Sigmoid colon (tissue), 7 donors: ENCODE results near the gene MAPK8IP2. TPM values are rescaled to one million over a fixed set of nuclear protein-coding genes. Genes with fewer than 3 reads are reported as not detected.

Experiments
- DNase-seq: peaks from one replicate; pipeline ENCODE4 v3.0.0-alpha.2; 2019
- H3K27ac ChIP-seq, 4 donors: fragments of 200-600 bp; sonication (generic); one replicate each; pipeline ENCODE4 v1.5.1; 2016 to 2019; ENCODE audit warnings: mild to moderate bottlenecking in 1 of 4
- H3K27me3 ChIP-seq, 3 donors: fragments of 200-600 bp; sonication (generic); one replicate each; pipeline ENCODE4 v1.5.1; 2019; ENCODE audit warnings: mild to moderate bottlenecking in 1 of 3
- H3K36me3 ChIP-seq, 4 donors: fragments of 200-600 bp; sonication (generic); one replicate each; pipeline ENCODE4 v1.5.1; 2016 to 2019
- H3K4me1 ChIP-seq, 4 donors: fragments of 200-600 bp; sonication (generic); one replicate each; pipeline ENCODE4 v1.5.1; 2017 to 2019
- H3K4me3 ChIP-seq, 4 donors: fragments of 200-600 bp; sonication (generic); one replicate each; pipeline ENCODE4 v1.5.1; 2017 to 2019; ENCODE audit warnings: mild to moderate bottlenecking in 2 of 4, moderate library complexity in 1 of 4
- H3K9me3 ChIP-seq, 4 donors: fragments of 200-600 bp in 3 of 4; sonication (generic) in 3 of 4; one replicate each; pipeline versions ENCODE4 v1.5.1 to v1.6.1; 2013 to 2019
- EP300 ChIP-seq, 4 donors: sonication (generic); formaldehyde crosslinking; IDR thresholded peaks; one replicate each; pipeline ENCODE4 v1.6.1; 2017; ENCODE audit warnings: antibody characterized with exemption in 4 of 4
- POLR2A ChIP-seq, 2 donors: fragments of 450-650 bp; IDR thresholded peaks; one replicate each; pipeline ENCODE4 v1.6.1; 2016; ENCODE audit warnings: antibody characterized with exemption in 2 of 2, mild to moderate bottlenecking in 2 of 2, moderate library complexity in 2 of 2
- POLR2AphosphoS5 ChIP-seq, 4 donors: sonication (generic); formaldehyde crosslinking; IDR thresholded peaks; one replicate each; pipeline ENCODE4 v1.6.1; 2017; ENCODE audit warnings: antibody characterized with exemption in 4 of 4
- WGBS, 2 donors: extraction: QIAGEN DNeasy Blood & Tissue Kit; methylation state at CpG; one replicate each; pipeline ENCODE4 v1.1.7; 2013; 5-methylcytosine and 5-hydroxymethylcytosine counted together
- intact Hi-C: fragments of 100-400 bp; cut with DNase I; formaldehyde crosslinking; loops from one replicate; pipeline ENCODE4 v1.15.1; 2023
- polyA plus RNA-seq, 3 donors: library from polyadenylated mRNA; stranded (reverse); fragments of 200-250 nt; gene quantifications; one replicate each; pipeline ENCODE4 v1.2.3, GENCODE V29; 2013
- total RNA-seq, 4 donors: library from RNA; depleted of rRNA; stranded (reverse); fragments of >200 nt; gene quantifications; one replicate each; pipeline ENCODE4 v1.1.0, GENCODE V29; 2016
- TF ChIP-seq, protein P1 (sequence below), 4 experiments: fragments of 450-650 bp in 3 of 4; fragments of 200-600 bp in 1 of 4; IDR thresholded peaks; one replicate each; pipeline ENCODE4 v1.5.1; 2016 to 2019; ENCODE audit warnings: antibody characterized with exemption in 4 of 4, mild to moderate bottlenecking in 3 of 4, moderate library complexity in 2 of 4
- donor health status: healthy with polysubstance abuse.
- donor health status: Bipolar disorder and iron deficiency.
- donor health status: healthy.

The MAPK8IP2 gene
- total and polyA plus RNA-seq, 7 donors, result under 0.01 to 2.9 (median 1.8) TPM

DNA sequence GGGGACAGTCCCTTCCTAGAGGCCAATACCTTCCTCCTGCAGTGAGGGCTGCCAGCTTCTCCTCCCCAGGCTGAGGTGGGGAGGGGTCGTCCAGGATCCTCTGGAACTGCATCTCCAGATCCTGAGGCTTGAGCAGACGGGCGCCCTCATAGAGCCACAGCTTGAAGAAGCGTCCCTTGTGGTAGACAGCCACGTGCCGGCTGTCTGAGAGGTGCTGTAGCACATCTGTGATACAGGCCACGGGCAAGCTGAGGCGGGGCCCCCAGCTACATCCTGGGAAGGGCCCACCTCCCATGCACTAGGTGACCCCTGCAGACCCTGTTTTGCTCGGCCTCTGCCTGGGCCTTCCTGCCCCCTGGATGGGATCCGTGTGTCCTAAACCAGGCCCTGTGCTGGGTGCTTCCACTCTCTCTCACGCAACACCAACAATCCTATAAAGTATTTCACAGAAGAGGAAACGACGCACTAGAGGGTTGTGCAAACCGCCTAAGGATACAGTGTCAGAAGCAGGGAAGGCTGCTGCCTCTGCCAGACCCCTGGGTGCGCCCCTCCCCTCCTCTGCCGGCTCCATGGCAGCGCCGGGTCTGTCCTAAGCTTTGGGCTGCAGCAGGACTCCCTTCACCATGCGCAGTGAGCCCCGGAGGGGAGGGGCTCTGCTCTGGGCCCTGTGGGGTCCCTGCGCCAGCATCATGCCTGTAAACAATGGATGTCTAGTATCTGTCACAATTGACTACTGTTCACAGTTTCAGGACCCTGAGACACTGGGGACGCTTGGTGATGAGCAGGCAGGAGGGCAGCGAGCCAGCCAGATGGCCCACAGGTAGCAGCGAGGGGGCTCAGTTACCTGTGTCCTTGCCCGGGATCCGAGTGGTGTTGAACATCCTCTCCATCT is 26.9 kb upstream of the MAPK8IP2 start:
- no peak for DNase-seq
- intact Hi-C loops, result no loop called here
- H3K36me3 ChIP-seq, result peaks cover 0 to 29% (median 0%) of the 10 kb centered on the region in 4 donors

GRCh38 chr22:50574383-50574755 is 26.2 kb upstream of the MAPK8IP2 start:
- intact Hi-C loops, result no loop called here
- H3K36me3 ChIP-seq, result peaks cover 0 to 24% (median 0%) of the 10 kb centered on the region in 4 donors
- no peak for TF ChIP-seq EP300 (IDR thresholded peaks at IDR 0.05)
- TF ChIP-seq POLR2A (IDR thresholded peaks at IDR 0.05), result no peak
- TF ChIP-seq, protein P1, sequence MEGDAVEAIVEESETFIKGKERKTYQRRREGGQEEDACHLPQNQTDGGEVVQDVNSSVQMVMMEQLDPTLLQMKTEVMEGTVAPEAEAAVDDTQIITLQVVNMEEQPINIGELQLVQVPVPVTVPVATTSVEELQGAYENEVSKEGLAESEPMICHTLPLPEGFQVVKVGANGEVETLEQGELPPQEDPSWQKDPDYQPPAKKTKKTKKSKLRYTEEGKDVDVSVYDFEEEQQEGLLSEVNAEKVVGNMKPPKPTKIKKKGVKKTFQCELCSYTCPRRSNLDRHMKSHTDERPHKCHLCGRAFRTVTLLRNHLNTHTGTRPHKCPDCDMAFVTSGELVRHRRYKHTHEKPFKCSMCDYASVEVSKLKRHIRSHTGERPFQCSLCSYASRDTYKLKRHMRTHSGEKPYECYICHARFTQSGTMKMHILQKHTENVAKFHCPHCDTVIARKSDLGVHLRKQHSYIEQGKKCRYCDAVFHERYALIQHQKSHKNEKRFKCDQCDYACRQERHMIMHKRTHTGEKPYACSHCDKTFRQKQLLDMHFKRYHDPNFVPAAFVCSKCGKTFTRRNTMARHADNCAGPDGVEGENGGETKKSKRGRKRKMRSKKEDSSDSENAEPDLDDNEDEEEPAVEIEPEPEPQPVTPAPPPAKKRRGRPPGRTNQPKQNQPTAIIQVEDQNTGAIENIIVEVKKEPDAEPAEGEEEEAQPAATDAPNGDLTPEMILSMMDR (IDR thresholded peaks at IDR 0.05), result no peak
- TF ChIP-seq POLR2AphosphoS5 (IDR thresholded peaks at IDR 0.05), result no peak
- H3K4me3 ChIP-seq, result no peak overlapping the region
- no peaks in the 10 kb centered on the region for H3K9me3 ChIP-seq
- 94 to 96% methylated on average over 11 of the region's 11 CpGs for WGBS, 2 donors
- no peak overlapping the region for H3K27ac ChIP-seq
- peaks cover 11 to 25% (median 18%) of the 10 kb centered on the region in 3 donors for H3K27me3 ChIP-seq
- H3K4me1 ChIP-seq, result peaks cover 0 to 17% (median 13%) of the 10 kb centered on the region in 4 donors
- no peak for DNase-seq

More for the DNA sequence above, 26.9 kb upstream of the MAPK8IP2 start:
- H3K27ac ChIP-seq, result no peak overlapping the region
- WGBS, 2 donors, result 91 to 93% methylated on average over 26 of the region's 26 CpGs
- TF ChIP-seq, protein P1 (IDR thresholded peaks at IDR 0.05), result no peak
- TF ChIP-seq EP300 (IDR thresholded peaks at IDR 0.05) (no peak), POLR2A (IDR thresholded peaks at IDR 0.05) (no peak), POLR2AphosphoS5 (IDR thresholded peaks at IDR 0.05) (no peak)
- H3K4me3 ChIP-seq, result no peak overlapping the region
- H3K9me3 ChIP-seq, result no peaks in the 10 kb centered on the region
- peaks cover 10 to 23% (median 17%) of the 10 kb centered on the region in 3 donors for H3K27me3 ChIP-seq
- peaks cover 0 to 12% (median 10%) of the 10 kb centered on the region in 4 donors for H3K4me1 ChIP-seq

- Histone ChIP-seq H3K4me1 (peaks cover 0 to 17% (median 13%) of the 10 kb centered on the region in 4 donors), H3K36me3 (peaks cover 0 to 19% (median 0%) of the 10 kb centered on the region in 4 donors), H3K4me3 (no peak overlapping the region), H3K27ac (no peak overlapping the region), H3K27me3 (peaks cover 11 to 25% (median 18%) of the 10 kb centered on the region in 3 donors), H3K9me3 (no peaks in the 10 kb centered on the region)
- intact Hi-C loops, result no loop called here
- WGBS, 2 donors, result 90% methylated on average over 8 of the region's 8 CpGs
- no peak for DNase-seq
- TF ChIP-seq POLR2AphosphoS5 (IDR thresholded peaks at IDR 0.05) (no peak), POLR2A (IDR thresholded peaks at IDR 0.05) (no peak), EP300 (IDR thresholded peaks at IDR 0.05) (no peak)
- TF ChIP-seq, protein P1 (IDR thresholded peaks at IDR 0.05), result no peak
These were observed 25.1 kb upstream of the MAPK8IP2 start for GRCh38 chr22:50575426-50575941.

- no peak for DNase-seq
- WGBS, 2 donors, result 60 to 78% methylated on average over 5 of the region's 5 CpGs
- H3K9me3 ChIP-seq, result no peaks in the 10 kb centered on the region
These were observed 24.5 kb upstream of the MAPK8IP2 start for GRCh38 chr22:50576070-50576469.

More at GRCh38 chr22:50576070-50576469, 24.5 kb upstream of the MAPK8IP2 start:
- peaks cover 11 to 25% (median 18%) of the 10 kb centered on the region in 3 donors for H3K27me3 ChIP-seq
- intact Hi-C loops, result no loop called here
- peaks cover 0 to 17% (median 15%) of the 10 kb centered on the region in 4 donors for H3K4me1 ChIP-seq
- no peak overlapping the region for H3K4me3 ChIP-seq
- TF ChIP-seq POLR2AphosphoS5 (IDR thresholded peaks at IDR 0.05) (no peak), EP300 (IDR thresholded peaks at IDR 0.05) (no peak), POLR2A (IDR thresholded peaks at IDR 0.05) (no peak)
- TF ChIP-seq, protein P1 (IDR thresholded peaks at IDR 0.05), result no peak
- H3K36me3 ChIP-seq, result peaks cover 0 to 15% (median 0%) of the 10 kb centered on the region in 4 donors
- no peak overlapping the region for H3K27ac ChIP-seq
